ENCODE measurements around the gene KNDC1. TPM values are rescaled to one million over a fixed set of nuclear protein-coding genes. Genes with fewer than 3 reads are reported as not detected.
"Not testable (repeated sequence)": the region's sequence is repeated elsewhere in the genome, so short reads cannot be mapped to it uniquely, and the experiment has no call there.

The KNDC1 gene
- total RNA-seq, 1 experiment from 2014 or later, result 15.7 TPM

- Histone ChIP-seq H2BK12ac (ENCODE audit: insufficient read length, low read depth, low read length) (no peak overlapping the region), H3K9me3 (ENCODE audit: control insufficient read depth, low read depth, low read length) (no peaks in the 10 kb centered on the region), H2BK5ac (ENCODE audit: insufficient read length, low read length) (no peak overlapping the region), H2AK5ac (ENCODE audit: insufficient read length, low read length) (no peak overlapping the region), H3K79me1 (ENCODE audit: insufficient read depth, low read depth, low read length, poor library complexity, severe bottlenecking) (no peaks in the 10 kb centered on the region), H2AFZ (ENCODE audit: low read length) (no peak overlapping the region), H3K9ac (ENCODE audit: extremely low read depth, insufficient read length, low read length) (no peak overlapping the region), H3T11ph (ENCODE audit: low read length) (no peak overlapping the region), H3K14ac (ENCODE audit: insufficient read depth, low read length) (no peak overlapping the region; the same call in 1 of the 2 replicates), H4K5ac (ENCODE audit: insufficient read length, low read depth, low read length) (no peak overlapping the region), H4K8ac (replicated peaks; ENCODE audit: insufficient read length, low read depth, low read length) (no peak overlapping the region), H3K27ac (ENCODE audit: insufficient read length, low read depth, low read length) (no peak overlapping the region), H2BK20ac (ENCODE audit: low read depth, low read length, poor library complexity, severe bottlenecking) (no peak overlapping the region), H2BK15ac (ENCODE audit: low read depth, low read length) (no peak overlapping the region), H3K18ac (ENCODE audit: insufficient read length, low read depth, low read length) (no peak overlapping the region), H3K4me1 (ENCODE audit: insufficient read depth, low read length) (no peaks in the 10 kb centered on the region), H3K56ac (ENCODE audit: insufficient read length, low read depth, low read length) (no peak overlapping the region), H3K23me2 (ENCODE audit: insufficient read length, low read depth, low read length, poor library complexity, severe bottlenecking) (peaks cover 7% of the 10 kb centered on the region), H3K4ac (ENCODE audit: low read depth, low read length) (no peak overlapping the region), H4K91ac (ENCODE audit: insufficient read length, low read depth, low read length) (no peak overlapping the region), H3K27me3 (ENCODE audit: insufficient read depth, low read length) (no peaks in the 10 kb centered on the region; the same call in 1 of the 2 replicates), H3K79me2 (ENCODE audit: insufficient read depth, low read length) (no peaks in the 10 kb centered on the region), H2BK120ac (ENCODE audit: low read depth, low read length, poor library complexity, severe bottlenecking) (no peak overlapping the region), H4K20me1 (ENCODE audit: control insufficient read depth, insufficient read depth, insufficient read length) (peaks cover 3% of the 10 kb centered on the region), H3K4me2 (ENCODE audit: insufficient read depth, insufficient read length, low read length) (no peak overlapping the region), H3K23ac (ENCODE audit: insufficient read length, low read depth, low read length) (no peak overlapping the region)
- Mint-ChIP-seq H3K9me3 (no peaks in the 10 kb centered on the region), H3K36me3 (ENCODE audit: insufficient read depth in 1 of 3, low read depth in 3 of 3) (no peaks in the 10 kb centered on the region), H3K27ac (no peak overlapping the region), H3K4me1 (peaks cover 3 to 16% of the 10 kb centered on the region in 2 experiments; a peak in 3 of 4 replicates), H3K4me3 (no peak overlapping the region; a peak in 1 of 5 replicates), H3K27me3 (ENCODE audit: low read depth) (peaks cover 19% of the 10 kb centered on the region)
- no peak for TF ChIP-seq CTCF (conservative IDR thresholded peaks at IDR 0.05)
- DNase-seq, result no peak
- WGBS (ENCODE audit: extremely low coverage, insufficient read length, low lambda C conversion rate), result no CpG with 5 or more reads among the region's 9 CpGs
Measured at GRCh38 chr10:133264461-133264860, 104.4 kb downstream of the KNDC1 start.

- H3K4me1 Mint-ChIP-seq, result peaks cover 3 to 16% of the 10 kb centered on the region in 2 experiments; a peak in 3 of 4 replicates
- H3K27me3 Mint-ChIP-seq (ENCODE audit: low read depth), result peaks cover 19% of the 10 kb centered on the region
- H3K27me3 ChIP-seq (ENCODE audit: insufficient read depth, low read length); H2BK120ac ChIP-seq (ENCODE audit: low read depth, low read length, poor library complexity, severe bottlenecking); H4K20me1 ChIP-seq (ENCODE audit: control insufficient read depth, insufficient read depth, insufficient read length); H2BK15ac ChIP-seq (ENCODE audit: low read depth, low read length); H3K9ac ChIP-seq (ENCODE audit: extremely low read depth, insufficient read length, low read length); H3K79me1 ChIP-seq (ENCODE audit: insufficient read depth, low read depth, low read length, poor library complexity, severe bottlenecking); H3K27ac Mint-ChIP-seq; H3K9me3 ChIP-seq (ENCODE audit: control insufficient read depth, low read depth, low read length); H4K5ac ChIP-seq (ENCODE audit: insufficient read length, low read depth, low read length); DNase-seq; H2BK12ac ChIP-seq (ENCODE audit: insufficient read length, low read depth, low read length); H3T11ph ChIP-seq (ENCODE audit: low read length); H2AFZ ChIP-seq (ENCODE audit: low read length); H3K27ac ChIP-seq (ENCODE audit: insufficient read length, low read depth, low read length); H4K8ac ChIP-seq (replicated peaks; ENCODE audit: insufficient read length, low read depth, low read length); H2BK5ac ChIP-seq (ENCODE audit: insufficient read length, low read length); H2BK20ac ChIP-seq (ENCODE audit: low read depth, low read length, poor library complexity, severe bottlenecking); H3K4ac ChIP-seq (ENCODE audit: low read depth, low read length); H3K14ac ChIP-seq (ENCODE audit: insufficient read depth, low read length); H3K9me3 Mint-ChIP-seq; H3K4me3 Mint-ChIP-seq; H3K4me1 ChIP-seq (ENCODE audit: insufficient read depth, low read length); H4K91ac ChIP-seq (ENCODE audit: insufficient read length, low read depth, low read length); H3K36me3 Mint-ChIP-seq (ENCODE audit: insufficient read depth in 1 of 3, low read depth in 3 of 3); H3K79me2 ChIP-seq (ENCODE audit: insufficient read depth, low read length); H2AK5ac ChIP-seq (ENCODE audit: insufficient read length, low read length); H3K23ac ChIP-seq (ENCODE audit: insufficient read length, low read depth, low read length); H3K56ac ChIP-seq (ENCODE audit: insufficient read length, low read depth, low read length); H3K18ac ChIP-seq (ENCODE audit: insufficient read length, low read depth, low read length); H3K4me2 ChIP-seq (ENCODE audit: insufficient read depth, insufficient read length, low read length); H3K23me2 ChIP-seq (ENCODE audit: insufficient read length, low read depth, low read length, poor library complexity, severe bottlenecking): not testable (repeated sequence)
- WGBS (ENCODE audit: extremely low coverage, insufficient read length, low lambda C conversion rate), result no CpG with 5 or more reads among the region's 10 CpGs
Measured at GRCh38 chr10:133265052-133265451, 105.0 kb downstream of the KNDC1 start.

All from H9 (cell line).